ENCODE measurements around the gene NOX4. TPM values are rescaled to one million over a fixed set of nuclear protein-coding genes. Genes with fewer than 3 reads are reported as not detected.
"Not testable (repeated sequence)": the region's sequence is repeated elsewhere in the genome, so short reads cannot be mapped to it uniquely, and the experiment has no call there.

Gene NOX4
- total and polyA plus RNA-seq, 2 donors, result 1.1 to 5.4 TPM

DNA sequence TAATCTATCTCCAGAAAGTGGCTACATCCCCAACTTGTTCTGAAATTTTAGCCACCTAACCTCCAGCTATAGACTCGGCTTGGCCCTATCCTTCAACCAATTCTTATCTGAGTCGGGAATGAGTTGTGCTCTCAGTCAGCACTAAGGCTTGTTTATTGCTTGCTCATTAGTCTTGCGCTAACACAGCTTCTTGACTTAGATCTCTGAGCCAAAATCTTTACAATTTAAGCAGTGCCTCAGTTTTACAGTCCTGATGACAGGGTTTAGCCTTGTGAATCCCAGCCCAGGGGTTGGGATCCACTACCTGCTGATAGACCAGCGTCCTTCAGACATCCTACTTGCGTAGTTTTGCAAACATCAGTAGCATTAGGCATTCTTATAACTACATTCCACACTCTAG, 144.6 kb downstream of the NOX4 start:
- no peak overlapping the region for H3K4me3 ChIP-seq (ENCODE audit: low read depth, low read length)
- 67% methylated on average over 5 of the region's 5 CpGs for WGBS
- no peak overlapping the region for H3K27ac ChIP-seq (ENCODE audit: low read depth)
- no peak for DNase-seq (ENCODE audit: extremely low spot score)
- H3K36me3 ChIP-seq (ENCODE audit: insufficient read depth), result no peaks in the 10 kb centered on the region
- no peaks in the 10 kb centered on the region for H3K4me1 ChIP-seq (ENCODE audit: insufficient read depth)

DNA sequence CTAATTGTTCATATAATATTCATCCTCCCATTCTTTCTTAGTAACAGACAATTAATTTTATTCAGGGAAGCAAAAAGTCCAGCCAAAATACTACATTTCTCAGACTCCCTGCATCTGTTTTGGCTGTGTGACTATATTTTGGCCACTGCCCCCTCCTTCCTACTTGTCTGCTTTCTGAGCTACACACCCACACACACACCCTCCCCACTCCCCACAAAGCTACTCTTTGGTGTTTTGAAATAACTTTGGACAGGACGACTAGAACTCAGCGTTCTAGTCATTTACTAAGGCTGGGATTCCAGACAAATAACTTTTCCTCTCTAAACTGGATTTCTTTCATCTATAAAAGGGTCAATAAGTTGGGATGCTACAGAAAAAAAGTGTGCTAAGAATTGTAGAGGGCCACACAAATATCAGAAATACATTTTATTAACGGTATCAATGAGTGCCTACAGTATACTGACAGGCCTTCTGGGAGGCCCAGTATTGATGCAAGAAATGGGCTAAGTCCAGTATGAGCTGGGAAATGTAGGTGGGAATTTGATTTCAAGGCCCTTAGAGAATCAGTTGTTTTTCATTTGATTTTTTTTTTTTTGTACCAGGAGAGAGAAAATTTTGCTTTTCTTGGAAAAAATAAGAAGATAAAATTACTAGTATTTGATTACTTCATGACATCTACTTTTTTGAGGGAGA, 148.1 kb downstream of the NOX4 start:
- DNase-seq (ENCODE audit: extremely low spot score); H3K36me3 ChIP-seq (ENCODE audit: insufficient read depth); H3K4me1 ChIP-seq (ENCODE audit: insufficient read depth); H3K27ac ChIP-seq (ENCODE audit: low read depth); H3K4me3 ChIP-seq (ENCODE audit: low read depth, low read length): not testable (repeated sequence)
- 56% methylated on average over 3 of the region's 3 CpGs for WGBS

DNA sequence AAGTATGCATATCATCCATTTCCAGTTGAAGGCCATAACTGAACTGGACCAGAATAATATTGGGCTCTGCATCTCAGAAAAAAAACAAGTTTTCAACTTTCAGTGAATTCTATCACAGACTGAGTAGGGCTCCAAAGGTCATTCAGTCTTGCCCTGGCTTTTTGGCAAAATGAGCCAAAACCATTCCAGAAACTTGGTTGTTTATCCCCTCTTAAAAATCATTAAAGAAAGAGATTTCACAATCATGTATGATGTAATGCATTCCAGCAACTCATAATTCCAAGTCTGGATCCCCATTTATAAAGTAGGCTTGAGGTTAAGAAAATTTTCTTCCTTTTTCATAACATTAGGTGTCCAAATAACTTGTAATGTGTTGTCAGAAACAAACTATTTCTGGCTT, 150.7 kb downstream of the NOX4 start:
- not testable (repeated sequence) for H3K4me1 ChIP-seq (ENCODE audit: insufficient read depth); H3K36me3 ChIP-seq (ENCODE audit: insufficient read depth); H3K4me3 ChIP-seq (ENCODE audit: low read depth, low read length); DNase-seq (ENCODE audit: extremely low spot score); H3K27ac ChIP-seq (ENCODE audit: low read depth)

DNA sequence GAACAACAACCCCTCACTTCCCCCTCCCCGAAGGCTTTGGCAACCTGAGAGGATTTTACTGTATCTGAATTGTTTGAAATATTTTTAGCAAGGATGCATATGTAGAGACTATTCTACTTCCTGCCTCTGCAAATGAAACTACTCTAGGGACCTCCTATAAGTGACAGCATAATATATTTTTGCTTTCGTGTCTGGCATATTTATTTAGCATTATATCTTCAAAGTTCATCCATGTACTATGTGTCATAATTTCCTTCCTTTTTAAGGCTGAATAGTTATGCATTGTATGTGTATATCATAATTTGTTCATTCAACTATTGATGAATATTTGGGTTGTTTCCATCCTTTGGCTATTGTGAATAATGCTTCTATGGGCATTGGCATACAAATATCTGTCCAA, 153.1 kb downstream of the NOX4 start:
- not testable (repeated sequence) for DNase-seq (ENCODE audit: extremely low spot score); H3K4me3 ChIP-seq (ENCODE audit: low read depth, low read length); H3K27ac ChIP-seq (ENCODE audit: low read depth); H3K36me3 ChIP-seq (ENCODE audit: insufficient read depth); H3K4me1 ChIP-seq (ENCODE audit: insufficient read depth)
- WGBS, result 42% methylated on average over 2 of the region's 2 CpGs

DNA sequence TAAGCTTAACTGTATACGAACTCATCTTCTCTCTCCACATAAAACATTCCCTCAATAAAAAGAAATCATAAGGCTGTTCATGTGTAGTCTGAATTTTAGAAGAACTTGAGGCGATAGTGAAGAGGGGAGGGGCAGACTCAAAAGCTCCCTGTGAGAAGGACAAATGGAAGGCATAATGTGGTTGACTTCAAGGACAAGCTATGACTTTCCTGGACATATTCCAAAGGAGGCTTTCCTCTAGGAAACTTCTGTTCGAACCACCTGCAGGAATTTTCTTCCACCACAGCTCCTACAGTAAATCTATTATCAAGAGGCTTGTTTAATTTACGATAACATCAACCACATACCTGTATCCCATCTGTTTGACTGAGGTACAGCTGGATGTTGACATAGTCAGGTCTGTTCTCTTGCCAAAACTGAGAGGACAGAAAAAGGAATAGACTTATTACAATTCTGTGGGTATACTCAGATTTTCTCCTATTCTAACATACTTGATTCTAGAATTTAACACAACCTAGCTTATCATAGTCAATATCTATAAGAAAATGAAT, 154.0 kb downstream of the NOX4 start:
- DNase-seq (ENCODE audit: extremely low spot score); H3K36me3 ChIP-seq (ENCODE audit: insufficient read depth); H3K27ac ChIP-seq (ENCODE audit: low read depth); H3K4me1 ChIP-seq (ENCODE audit: insufficient read depth); H3K4me3 ChIP-seq (ENCODE audit: low read depth, low read length): not testable (repeated sequence)
- 64% methylated on average over 4 of the region's 4 CpGs for WGBS

DNA sequence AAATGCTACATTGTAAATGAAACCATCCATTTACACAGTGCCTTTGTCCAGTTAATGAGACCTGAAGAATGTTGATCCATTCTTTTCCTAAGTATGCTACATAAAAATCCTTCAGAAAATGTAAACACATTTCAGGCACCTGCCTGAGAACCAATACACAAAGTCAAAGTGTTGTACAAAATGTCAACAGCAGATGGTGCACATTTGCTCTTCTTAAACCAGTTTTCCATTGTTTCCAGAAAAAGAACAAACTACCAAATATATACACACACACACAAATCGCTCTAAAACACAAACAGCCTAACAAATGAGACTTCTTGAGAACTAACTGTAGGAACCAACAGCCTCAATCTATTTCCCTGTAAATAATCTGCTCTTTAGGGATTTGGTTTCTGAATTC, 157.5 kb downstream of the NOX4 start:
- not testable (repeated sequence) for H3K4me1 ChIP-seq (ENCODE audit: insufficient read depth); H3K27ac ChIP-seq (ENCODE audit: low read depth); DNase-seq (ENCODE audit: extremely low spot score); H3K36me3 ChIP-seq (ENCODE audit: insufficient read depth); H3K4me3 ChIP-seq (ENCODE audit: low read depth, low read length)
- 38% methylated on average over 1 of the region's 1 CpG for WGBS

DNA sequence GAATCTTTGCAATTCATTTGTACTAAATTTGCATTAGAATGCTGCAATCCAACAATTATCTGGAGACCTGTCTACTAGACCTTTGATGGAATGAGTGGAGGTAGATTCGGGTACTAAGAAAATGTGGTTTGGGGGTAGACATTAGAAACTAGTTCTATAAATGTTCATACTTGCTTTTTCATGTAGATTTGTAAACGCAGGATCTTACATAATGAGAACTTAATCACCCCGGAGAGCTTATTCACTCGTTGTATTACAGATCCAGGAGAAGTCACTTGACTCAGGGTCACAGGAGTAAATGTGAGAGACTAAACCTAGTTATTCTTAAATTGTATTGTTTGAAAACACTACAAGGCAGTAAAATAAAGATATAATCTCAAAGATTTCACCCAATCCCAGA, 159.2 kb downstream of the NOX4 start:
- H3K27ac ChIP-seq (ENCODE audit: low read depth), result not testable (repeated sequence)

DNA sequence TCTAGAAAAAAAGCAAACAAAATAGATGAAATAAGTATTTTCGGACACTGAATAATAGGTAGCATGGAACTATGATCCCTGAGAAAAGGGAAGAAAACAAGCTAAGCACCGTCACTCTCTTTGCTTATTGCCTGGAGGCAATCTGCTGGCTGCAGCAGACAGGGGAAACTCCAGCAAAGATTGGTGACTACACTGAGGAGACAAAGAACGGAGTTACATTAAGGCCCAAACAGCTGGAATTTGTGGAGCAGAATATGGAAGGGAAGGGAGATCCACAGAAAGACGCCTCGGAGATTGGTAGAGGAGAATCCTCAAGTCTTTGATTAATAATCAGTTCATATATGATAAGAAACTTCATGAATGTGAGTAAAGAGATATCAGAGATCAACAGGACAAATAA, 163.3 kb downstream of the NOX4 start:
- no peak for DNase-seq (ENCODE audit: extremely low spot score)
- no peak overlapping the region for H3K4me3 ChIP-seq (ENCODE audit: low read depth, low read length)
- H3K4me1 ChIP-seq (ENCODE audit: insufficient read depth), result no peaks in the 10 kb centered on the region
- 84% methylated on average over 5 of the region's 5 CpGs for WGBS
- no peaks in the 10 kb centered on the region for H3K36me3 ChIP-seq (ENCODE audit: insufficient read depth)
- H3K27ac ChIP-seq (ENCODE audit: low read depth), result no peak overlapping the region

More for the DNA sequence above, 159.2 kb downstream of the NOX4 start:
- H3K4me3 ChIP-seq (ENCODE audit: low read depth, low read length); H3K36me3 ChIP-seq (ENCODE audit: insufficient read depth); H3K4me1 ChIP-seq (ENCODE audit: insufficient read depth); DNase-seq (ENCODE audit: extremely low spot score): not testable (repeated sequence)
- 62% methylated on average over 4 of the region's 4 CpGs for WGBS

DNA sequence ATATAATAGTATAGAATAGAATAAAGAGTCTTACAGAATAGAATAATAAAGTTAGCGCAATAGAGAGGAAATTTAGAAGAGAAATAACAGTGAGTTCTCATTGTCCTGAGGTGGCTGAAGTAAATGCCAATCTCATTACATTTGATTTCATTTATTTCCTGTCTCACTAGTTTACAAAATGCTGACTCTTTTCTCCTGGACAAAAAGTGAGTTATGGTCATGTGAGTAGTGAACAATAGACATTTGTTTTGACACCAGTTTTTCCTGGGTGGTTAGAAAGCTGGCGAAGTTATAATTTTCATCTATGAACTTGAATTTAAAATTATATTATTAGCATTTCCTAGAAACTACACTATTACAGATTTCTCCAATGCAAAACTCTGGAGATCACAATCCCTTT, 169.8 kb downstream of the NOX4 start:
- DNase-seq (ENCODE audit: extremely low spot score), result no peak
- 90% methylated on average over 2 of the region's 2 CpGs for WGBS
- no peaks in the 10 kb centered on the region for H3K36me3 ChIP-seq (ENCODE audit: insufficient read depth)
- no peak overlapping the region for H3K4me3 ChIP-seq (ENCODE audit: low read depth, low read length)
- no peak overlapping the region for H3K27ac ChIP-seq (ENCODE audit: low read depth)
- H3K4me1 ChIP-seq (ENCODE audit: insufficient read depth), result no peaks in the 10 kb centered on the region

DNA sequence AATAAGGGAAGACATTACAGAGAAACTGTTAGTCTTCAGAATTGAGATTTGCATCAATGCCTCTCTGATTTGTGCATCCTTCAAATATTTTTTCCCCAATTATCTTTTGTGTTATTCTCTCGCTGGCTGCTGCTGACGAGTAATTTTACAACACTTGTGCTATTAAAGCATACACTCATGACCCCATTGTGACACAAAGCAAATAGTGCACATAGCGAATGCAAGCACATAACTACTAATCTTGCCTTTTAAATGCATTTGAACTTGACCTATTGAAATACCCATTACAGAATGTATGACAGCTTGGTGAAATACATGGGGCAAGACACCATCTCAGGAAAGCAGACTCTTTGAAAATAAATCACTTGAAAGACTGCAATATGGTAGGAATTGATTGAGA, 180.6 kb downstream of the NOX4 start:
- WGBS, result 56% methylated on average over 3 of the region's 3 CpGs

DNA sequence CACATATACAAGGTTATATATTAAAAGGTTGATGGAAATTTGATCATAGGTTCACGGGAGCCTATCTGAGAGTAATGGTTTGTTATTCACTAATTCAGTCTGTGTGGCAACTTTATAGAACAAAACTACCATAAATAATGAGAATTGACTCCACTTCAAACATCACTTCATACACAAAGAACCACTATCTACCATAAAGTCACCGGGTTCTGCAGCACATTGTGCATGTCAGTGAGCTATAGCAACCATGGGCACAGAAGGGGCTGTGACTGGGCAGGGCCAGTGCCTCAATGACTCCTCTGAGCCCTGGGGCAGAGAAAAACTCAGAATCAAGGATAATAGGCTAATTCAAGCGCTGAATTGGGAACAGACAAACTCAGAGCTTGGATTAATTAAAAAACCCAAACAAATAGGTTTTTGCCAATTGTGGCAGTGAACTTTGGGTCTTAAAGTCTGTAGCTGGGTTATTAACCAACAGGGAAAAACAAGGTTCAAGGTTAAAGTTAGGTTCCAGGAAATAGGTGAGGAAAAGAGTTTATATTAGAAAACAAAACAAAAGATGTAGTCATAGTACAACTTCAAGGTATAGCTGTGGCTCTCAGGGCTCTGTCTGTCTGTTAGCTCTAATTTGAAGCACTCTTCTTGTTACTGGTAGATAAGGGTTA, 181.7 kb downstream of the NOX4 start:
- WGBS, result 63% methylated on average over 3 of the region's 3 CpGs
- DNase-seq (ENCODE audit: extremely low spot score); H3K27ac ChIP-seq (ENCODE audit: low read depth); H3K4me1 ChIP-seq (ENCODE audit: insufficient read depth); H3K36me3 ChIP-seq (ENCODE audit: insufficient read depth); H3K4me3 ChIP-seq (ENCODE audit: low read depth, low read length): not testable (repeated sequence)

More for the DNA sequence above, 180.6 kb downstream of the NOX4 start:
- not testable (repeated sequence) for H3K4me1 ChIP-seq (ENCODE audit: insufficient read depth); H3K27ac ChIP-seq (ENCODE audit: low read depth); DNase-seq (ENCODE audit: extremely low spot score); H3K4me3 ChIP-seq (ENCODE audit: low read depth, low read length); H3K36me3 ChIP-seq (ENCODE audit: insufficient read depth)

DNA sequence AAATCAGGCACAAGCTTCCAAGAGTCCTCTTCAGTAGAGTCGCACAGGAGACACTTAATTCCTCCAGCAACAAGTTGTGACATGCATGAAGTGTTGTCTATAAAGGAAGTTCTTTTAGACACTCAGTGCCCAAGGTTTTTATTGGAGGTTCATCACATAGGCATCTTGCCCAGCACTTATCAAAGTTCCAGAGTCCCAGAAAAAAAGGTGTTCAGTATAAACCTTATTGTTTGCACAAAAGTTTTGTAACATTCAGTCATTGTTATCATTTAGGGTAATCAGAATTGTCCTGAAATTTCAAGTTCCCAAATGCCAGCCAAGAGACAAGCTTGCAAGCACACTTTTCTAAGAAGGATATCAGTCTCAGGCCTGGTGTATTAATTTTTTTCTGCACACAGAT, 182.9 kb downstream of the NOX4 start:
- not testable (repeated sequence) for DNase-seq (ENCODE audit: extremely low spot score); H3K4me1 ChIP-seq (ENCODE audit: insufficient read depth); H3K27ac ChIP-seq (ENCODE audit: low read depth); H3K4me3 ChIP-seq (ENCODE audit: low read depth, low read length); H3K36me3 ChIP-seq (ENCODE audit: insufficient read depth)
- 84% methylated on average over 1 of the region's 1 CpG for WGBS

DNA sequence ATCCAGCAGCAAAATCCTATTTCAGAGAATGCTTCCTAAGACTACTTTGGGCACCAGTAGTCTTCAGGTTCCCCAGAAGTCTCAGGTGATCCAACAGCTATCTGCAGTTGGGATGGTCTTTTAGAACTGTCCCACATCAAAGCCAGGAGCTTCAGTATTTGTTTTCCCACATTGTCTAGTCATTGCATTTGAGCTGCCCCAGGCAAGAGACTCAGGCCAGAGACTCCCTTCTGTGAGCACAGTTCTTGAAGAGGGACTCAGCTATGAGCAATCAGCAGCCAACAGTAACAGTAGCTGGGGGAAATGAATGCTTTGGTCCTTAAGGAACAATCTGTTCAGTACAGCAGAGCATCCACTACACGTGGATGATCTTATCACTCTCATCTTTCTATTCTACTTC, 188.1 kb downstream of the NOX4 start:
- H3K27ac ChIP-seq (ENCODE audit: low read depth); H3K4me1 ChIP-seq (ENCODE audit: insufficient read depth); DNase-seq (ENCODE audit: extremely low spot score); H3K36me3 ChIP-seq (ENCODE audit: insufficient read depth); H3K4me3 ChIP-seq (ENCODE audit: low read depth, low read length): not testable (repeated sequence)
- 51% methylated on average over 1 of the region's 1 CpG for WGBS

DNA sequence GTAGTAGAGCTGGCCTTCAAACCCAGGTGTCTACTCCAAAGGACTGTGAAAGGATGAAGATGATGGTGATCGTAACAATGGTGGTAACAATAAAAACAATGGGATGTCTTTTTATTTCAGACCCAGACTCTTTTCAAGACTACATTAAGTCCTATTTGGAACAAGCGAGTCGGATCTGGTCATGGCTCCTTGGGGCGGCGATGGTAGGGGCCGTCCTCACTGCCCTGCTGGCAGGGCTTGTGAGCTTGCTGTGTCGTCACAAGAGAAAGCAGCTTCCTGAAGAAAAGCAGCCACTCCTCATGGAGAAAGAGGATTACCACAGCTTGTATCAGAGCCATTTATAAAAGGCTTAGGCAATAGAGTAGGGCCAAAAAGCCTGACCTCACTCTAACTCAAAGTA, 196.2 kb downstream of the NOX4 start:
- H3K4me1 ChIP-seq (ENCODE audit: insufficient read depth); H3K4me3 ChIP-seq (ENCODE audit: low read depth, low read length); H3K27ac ChIP-seq (ENCODE audit: low read depth); DNase-seq (ENCODE audit: extremely low spot score); H3K36me3 ChIP-seq (ENCODE audit: insufficient read depth): not testable (repeated sequence)
- WGBS, result 92% methylated on average over 7 of the region's 7 CpGs

All from urinary bladder (tissue), 4 donors.